Measurements from ENCODE around the gene VCX3A.

- TF ChIP-seq CTCF (IDR thresholded peaks at IDR 0.05 in 2 of 3, conservative IDR thresholded peaks at IDR 0.05 in 1 of 3; ENCODE audit: borderline replicate concordance in 1 of 3, insufficient read depth in 1 of 3, low read depth in 2 of 3, low read length in 2 of 3): no peak
- TF ChIP-seq POLR2AphosphoS5 (IDR thresholded peaks at IDR 0.05; ENCODE audit: low read depth, low read length): no peak
- TF ChIP-seq POLR2A (IDR thresholded peaks at IDR 0.05; ENCODE audit: borderline replicate concordance, extremely low read depth, insufficient read depth, insufficient read length): no peak
Observed at GRCh38 chrX:6568031-6568430, 33.1 kb upstream of the VCX3A start.
